ENCODE data around the gene ZFYVE28.
"Not testable (repeated sequence)": the region's sequence is repeated elsewhere in the genome, so short reads cannot be mapped to it uniquely, and the experiment has no call there.

The ZFYVE28 gene

DNA sequence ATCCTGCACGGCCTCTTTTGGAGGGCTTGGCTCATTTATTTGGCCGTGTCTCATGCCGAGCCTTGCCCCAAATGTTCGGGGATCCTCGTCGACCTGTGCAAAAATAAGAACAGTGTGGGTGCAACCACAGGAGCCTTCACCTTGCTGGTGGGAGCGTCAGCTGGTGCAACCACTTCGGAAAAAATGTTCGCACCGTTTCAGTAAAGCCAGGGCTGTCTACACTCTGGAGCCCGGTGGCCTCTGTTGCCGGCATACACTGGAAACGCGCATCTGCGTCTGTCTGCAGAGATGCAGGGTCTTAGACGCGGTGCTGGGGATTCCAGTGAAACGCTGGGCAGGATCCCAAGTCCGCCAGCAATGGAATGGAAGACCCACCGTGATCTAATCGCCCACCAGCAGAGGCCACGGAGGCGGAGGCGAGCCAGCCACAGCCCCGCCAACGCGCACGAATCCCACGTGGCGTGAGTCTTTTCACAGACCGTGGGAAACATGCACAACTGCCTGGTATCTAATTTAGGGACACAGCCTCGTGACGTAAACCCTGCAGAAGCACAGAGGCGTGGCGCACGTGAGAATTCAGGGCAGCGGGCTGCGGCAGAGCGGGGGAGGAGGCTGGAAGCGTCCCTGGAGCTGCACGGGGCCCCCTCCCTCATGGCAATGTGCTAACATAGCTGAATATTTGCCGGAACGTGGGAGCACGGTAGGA, 142.7 kb downstream of the ZFYVE28 start:
- Histone ChIP-seq H3K27me3 (ENCODE audit: control insufficient read depth, low read length) (no peaks in the 10 kb centered on the region), H3K4me3 (ENCODE audit: low read length) (no peak overlapping the region), H3K4me2 (ENCODE audit: low read length) (no peak overlapping the region), H3K4me1 (ENCODE audit: control insufficient read depth, low read length) (no peaks in the 10 kb centered on the region), H3K36me3 (ENCODE audit: control insufficient read depth, low read length) (no peaks in the 10 kb centered on the region), H3K27ac (ENCODE audit: low read depth, low read length) (no peak overlapping the region), H3K79me2 (ENCODE audit: control insufficient read depth, low read length) (no peaks in the 10 kb centered on the region), H3K9me3 (ENCODE audit: control insufficient read depth, insufficient read depth, low read length) (no peaks in the 10 kb centered on the region), H4K20me1 (ENCODE audit: control insufficient read depth, insufficient read depth, low read depth, low read length) (no peaks in the 10 kb centered on the region), H3F3A (ENCODE audit: control insufficient read depth, insufficient read depth) (no peaks in the 10 kb centered on the region), H3K9me2 (replicated peaks; ENCODE audit: control insufficient read depth, low read length) (no peaks in the 10 kb centered on the region)
- TF ChIP-seq, protein P1, sequence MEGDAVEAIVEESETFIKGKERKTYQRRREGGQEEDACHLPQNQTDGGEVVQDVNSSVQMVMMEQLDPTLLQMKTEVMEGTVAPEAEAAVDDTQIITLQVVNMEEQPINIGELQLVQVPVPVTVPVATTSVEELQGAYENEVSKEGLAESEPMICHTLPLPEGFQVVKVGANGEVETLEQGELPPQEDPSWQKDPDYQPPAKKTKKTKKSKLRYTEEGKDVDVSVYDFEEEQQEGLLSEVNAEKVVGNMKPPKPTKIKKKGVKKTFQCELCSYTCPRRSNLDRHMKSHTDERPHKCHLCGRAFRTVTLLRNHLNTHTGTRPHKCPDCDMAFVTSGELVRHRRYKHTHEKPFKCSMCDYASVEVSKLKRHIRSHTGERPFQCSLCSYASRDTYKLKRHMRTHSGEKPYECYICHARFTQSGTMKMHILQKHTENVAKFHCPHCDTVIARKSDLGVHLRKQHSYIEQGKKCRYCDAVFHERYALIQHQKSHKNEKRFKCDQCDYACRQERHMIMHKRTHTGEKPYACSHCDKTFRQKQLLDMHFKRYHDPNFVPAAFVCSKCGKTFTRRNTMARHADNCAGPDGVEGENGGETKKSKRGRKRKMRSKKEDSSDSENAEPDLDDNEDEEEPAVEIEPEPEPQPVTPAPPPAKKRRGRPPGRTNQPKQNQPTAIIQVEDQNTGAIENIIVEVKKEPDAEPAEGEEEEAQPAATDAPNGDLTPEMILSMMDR (IDR thresholded peaks at IDR 0.05; ENCODE audit: low read depth, low read length, poor library complexity, severe bottlenecking), result no peak
- no peak for TF ChIP-seq EZH2phosphoT487 (IDR thresholded peaks at IDR 0.05; ENCODE audit: borderline replicate concordance, low read length)

- not testable (repeated sequence) for H3K27ac ChIP-seq (ENCODE audit: low read depth, low read length); H3K9me3 ChIP-seq (ENCODE audit: control insufficient read depth, insufficient read depth, low read length); H3K4me2 ChIP-seq (ENCODE audit: low read length); H3K79me2 ChIP-seq (ENCODE audit: control insufficient read depth, low read length); H3K4me3 ChIP-seq (ENCODE audit: low read length); H3K27me3 ChIP-seq (ENCODE audit: control insufficient read depth, low read length); H4K20me1 ChIP-seq (ENCODE audit: control insufficient read depth, insufficient read depth, low read depth, low read length); H3K36me3 ChIP-seq (ENCODE audit: control insufficient read depth, low read length); H3K4me1 ChIP-seq (ENCODE audit: control insufficient read depth, low read length); H3F3A ChIP-seq (ENCODE audit: control insufficient read depth, insufficient read depth); H3K9me2 ChIP-seq (replicated peaks; ENCODE audit: control insufficient read depth, low read length)
Observed at GRCh38 chr4:2275044-2275397, 143.4 kb downstream of the ZFYVE28 start.

DNA sequence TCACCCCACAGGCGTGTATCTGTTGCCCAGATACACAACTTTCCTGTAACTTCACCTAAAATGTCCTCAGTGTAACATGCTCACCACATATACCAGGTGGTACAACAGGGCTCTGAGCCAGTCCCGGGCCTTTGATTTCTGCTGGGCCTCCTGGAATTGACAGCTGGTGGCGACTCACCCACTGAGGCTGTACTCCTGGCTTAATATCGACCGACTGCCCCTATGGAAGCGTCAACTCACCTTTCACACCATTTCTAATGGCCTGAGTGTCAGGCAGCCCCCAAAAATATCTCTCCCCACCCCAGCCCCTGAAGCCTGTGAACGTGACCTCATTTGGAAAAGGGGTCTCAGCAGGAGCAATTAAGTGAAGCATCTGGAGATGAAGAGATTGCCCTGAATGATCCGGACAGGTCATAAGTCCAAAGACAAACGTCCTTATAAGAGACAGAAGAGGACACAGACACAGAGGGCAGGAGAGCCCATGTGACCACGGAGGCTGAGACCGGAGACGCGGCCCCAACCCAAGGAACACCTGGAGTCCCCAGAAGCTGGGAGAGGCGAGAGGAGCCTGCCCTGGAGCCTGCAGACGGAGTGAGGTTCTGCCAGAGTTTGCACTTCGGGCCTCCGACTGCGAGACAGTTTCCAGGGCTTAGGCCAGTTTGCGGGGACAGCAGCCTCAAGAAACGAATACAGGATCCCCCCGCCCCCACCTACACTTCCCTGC, 144.0 kb downstream of the ZFYVE28 start:
- Histone ChIP-seq H3K9me2 (replicated peaks; ENCODE audit: control insufficient read depth, low read length) (no peaks in the 10 kb centered on the region), H3K9me3 (ENCODE audit: control insufficient read depth, insufficient read depth, low read length) (no peaks in the 10 kb centered on the region), H3K27me3 (ENCODE audit: control insufficient read depth, low read length) (no peaks in the 10 kb centered on the region), H3K4me3 (ENCODE audit: low read length) (no peak overlapping the region), H3K79me2 (ENCODE audit: control insufficient read depth, low read length) (no peaks in the 10 kb centered on the region), H3K27ac (ENCODE audit: low read depth, low read length) (no peak overlapping the region), H4K20me1 (ENCODE audit: control insufficient read depth, insufficient read depth, low read depth, low read length) (no peaks in the 10 kb centered on the region), H3K4me1 (ENCODE audit: control insufficient read depth, low read length) (no peaks in the 10 kb centered on the region), H3K36me3 (ENCODE audit: control insufficient read depth, low read length) (no peaks in the 10 kb centered on the region), H3K4me2 (ENCODE audit: low read length) (no peak overlapping the region), H3F3A (ENCODE audit: control insufficient read depth, insufficient read depth) (no peaks in the 10 kb centered on the region)
- TF ChIP-seq EZH2phosphoT487 (IDR thresholded peaks at IDR 0.05; ENCODE audit: borderline replicate concordance, low read length), result no peak
- TF ChIP-seq, protein P1 (IDR thresholded peaks at IDR 0.05; ENCODE audit: low read depth, low read length, poor library complexity, severe bottlenecking), result no peak

DNA sequence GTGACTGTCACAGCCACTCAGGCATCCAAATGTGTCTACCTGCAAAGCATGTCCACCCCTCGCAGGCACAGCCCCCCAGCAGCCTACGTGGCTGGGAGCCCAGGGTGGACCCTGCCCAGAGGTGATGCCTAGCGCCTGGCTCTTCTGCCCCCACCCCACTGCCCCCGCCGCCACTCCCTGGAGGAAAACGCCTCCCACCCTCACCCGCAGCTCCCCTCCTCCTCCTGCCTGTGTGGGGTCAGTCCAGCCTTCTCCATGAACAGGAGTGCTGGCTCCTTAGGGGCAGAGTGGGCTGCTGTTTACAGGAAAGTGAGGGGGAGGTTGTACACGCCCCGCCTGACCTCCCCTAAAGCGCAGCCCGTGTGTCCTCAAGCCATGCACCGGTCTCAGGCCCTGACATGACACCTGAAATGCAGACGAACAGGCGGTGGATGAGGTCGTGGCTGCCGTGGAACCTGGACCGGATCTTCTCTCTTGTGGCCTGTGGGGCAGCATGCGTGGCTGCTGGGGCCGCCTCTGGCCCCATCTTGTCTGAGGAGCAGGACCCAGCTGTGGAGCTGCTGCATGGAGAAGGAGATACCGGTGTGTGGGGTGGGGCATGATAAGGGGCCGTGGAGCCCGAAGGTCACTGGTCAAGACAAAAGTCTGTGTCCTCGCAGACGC, 144.7 kb downstream of the ZFYVE28 start:
- Histone ChIP-seq H4K20me1 (ENCODE audit: control insufficient read depth, insufficient read depth, low read depth, low read length) (no peaks in the 10 kb centered on the region), H3F3A (ENCODE audit: control insufficient read depth, insufficient read depth) (no peaks in the 10 kb centered on the region), H3K9me3 (ENCODE audit: control insufficient read depth, insufficient read depth, low read length) (no peaks in the 10 kb centered on the region), H3K27ac (ENCODE audit: low read depth, low read length) (no peak overlapping the region), H3K36me3 (ENCODE audit: control insufficient read depth, low read length) (no peaks in the 10 kb centered on the region), H3K9me2 (replicated peaks; ENCODE audit: control insufficient read depth, low read length) (no peaks in the 10 kb centered on the region), H3K27me3 (ENCODE audit: control insufficient read depth, low read length) (no peaks in the 10 kb centered on the region), H3K4me3 (ENCODE audit: low read length) (no peak overlapping the region), H3K4me1 (ENCODE audit: control insufficient read depth, low read length) (no peaks in the 10 kb centered on the region), H3K4me2 (ENCODE audit: low read length) (no peak overlapping the region), H3K79me2 (ENCODE audit: control insufficient read depth, low read length) (no peaks in the 10 kb centered on the region)
- TF ChIP-seq, protein P1 (IDR thresholded peaks at IDR 0.05; ENCODE audit: low read depth, low read length, poor library complexity, severe bottlenecking), result no peak
- TF ChIP-seq EZH2phosphoT487 (IDR thresholded peaks at IDR 0.05; ENCODE audit: borderline replicate concordance, low read length), result no peak
